Osteocyte (in vitro differentiated cells): ENCODE data around the gene NEUROG1. TPM values are rescaled to one million over a fixed set of nuclear protein-coding genes. Genes with fewer than 3 reads are reported as not detected.

Experiments used
- DNase-seq: peaks from one replicate; pipeline ENCODE4 v3.0.0; 2021; ENCODE audit warnings: mixed read lengths; ENCODE audit not compliant: unreplicated experiment; ENCODE audit errors: extremely low spot score
- H3K27ac Mint-ChIP-seq: one replicate; pipeline ENCODE4 v1.8.0; 2021; ENCODE audit warnings: mild to moderate bottlenecking, mixed read lengths; ENCODE audit not compliant: unreplicated experiment
- H3K27me3 Mint-ChIP-seq: one replicate; pipeline ENCODE4 v1.8.0; 2021; ENCODE audit warnings: mixed read lengths; ENCODE audit not compliant: unreplicated experiment
- H3K36me3 Mint-ChIP-seq: one replicate; pipeline ENCODE4 v1.8.0; 2021; ENCODE audit warnings: mixed read lengths; ENCODE audit not compliant: unreplicated experiment
- H3K4me1 Mint-ChIP-seq: one replicate; pipeline ENCODE4 v1.8.0; 2021; ENCODE audit warnings: mixed read lengths; ENCODE audit not compliant: unreplicated experiment
- H3K4me3 Mint-ChIP-seq: one replicate; pipeline ENCODE4 v1.8.0; 2021; ENCODE audit warnings: mild to moderate bottlenecking, moderate library complexity, mixed read lengths; ENCODE audit not compliant: unreplicated experiment
- H3K9me3 Mint-ChIP-seq: one replicate; pipeline ENCODE4 v1.8.0; 2021; ENCODE audit warnings: mixed read lengths; ENCODE audit not compliant: unreplicated experiment
- CTCF ChIP-seq: fragments of 200-600 bp; sonication (generic); IDR thresholded peaks from 2 replicates; pipeline ENCODE4 v1.5.0; 2021; ENCODE audit warnings: antibody characterized with exemption, mild to moderate bottlenecking, moderate library complexity
- total RNA-seq: library from RNA; stranded (reverse); gene quantifications from 2 replicates; pipeline ENCODE4 v1.2.1, GENCODE V29; 2021

NEUROG1 gene
- total RNA-seq, 1 donor from 2014 or later: not detected

- H3K4me3 Mint-ChIP-seq: no peak overlapping the region
- no peak for TF ChIP-seq CTCF
- no peak overlapping the region for H3K27ac Mint-ChIP-seq
- H3K36me3 Mint-ChIP-seq: no peaks in the 10 kb centered on the region
- no peaks in the 10 kb centered on the region for H3K9me3 Mint-ChIP-seq
- DNase-seq: peak; percentile 38
- peaks cover 21% of the 10 kb centered on the region for H3K4me1 Mint-ChIP-seq
- peaks cover 41% of the 10 kb centered on the region for H3K27me3 Mint-ChIP-seq
Measured at GRCh38 chr5:135494196-135494595, 41.6 kb downstream of the NEUROG1 start.

- H3K9me3 Mint-ChIP-seq: no peaks in the 10 kb centered on the region
- peak overlapping the region; percentile 71 for H3K27ac Mint-ChIP-seq
- TF ChIP-seq CTCF: no peak
- no peaks in the 10 kb centered on the region for H3K36me3 Mint-ChIP-seq
- peaks cover 43% of the 10 kb centered on the region for H3K27me3 Mint-ChIP-seq
- peaks cover 26% of the 10 kb centered on the region for H3K4me1 Mint-ChIP-seq
- no peak overlapping the region for H3K4me3 Mint-ChIP-seq
- peak; percentile 27 for DNase-seq
Measured at GRCh38 chr5:135493406-135494180, 42.2 kb downstream of the NEUROG1 start.

GRCh38 chr5:135492319-135492626 is 43.5 kb downstream of the NEUROG1 start:
- no peak for TF ChIP-seq CTCF
- H3K4me3 Mint-ChIP-seq: no peak overlapping the region
- H3K9me3 Mint-ChIP-seq: no peaks in the 10 kb centered on the region
- DNase-seq: no peak
- no peaks in the 10 kb centered on the region for H3K36me3 Mint-ChIP-seq
- peaks cover 51% of the 10 kb centered on the region for H3K27me3 Mint-ChIP-seq
- peaks cover 29% of the 10 kb centered on the region for H3K4me1 Mint-ChIP-seq
- H3K27ac Mint-ChIP-seq: no peak overlapping the region

GRCh38 chr5:135491552-135492318 is 44.0 kb downstream of the NEUROG1 start:
- Mint-ChIP-seq H3K9me3 (no peaks in the 10 kb centered on the region), H3K4me3 (no peak overlapping the region), H3K4me1 (peaks cover 29% of the 10 kb centered on the region), H3K27ac (no peak overlapping the region), H3K36me3 (no peaks in the 10 kb centered on the region), H3K27me3 (peaks cover 51% of the 10 kb centered on the region)
- no peak for TF ChIP-seq CTCF
- no peak for DNase-seq

GRCh38 chr5:135491038-135491551 is 44.7 kb downstream of the NEUROG1 start:
- Mint-ChIP-seq H3K27me3 (peaks cover 56% of the 10 kb centered on the region), H3K4me3 (no peak overlapping the region), H3K4me1 (peaks cover 29% of the 10 kb centered on the region), H3K36me3 (no peaks in the 10 kb centered on the region), H3K9me3 (no peaks in the 10 kb centered on the region), H3K27ac (no peak overlapping the region)
- TF ChIP-seq CTCF: no peak
- DNase-seq: no peak
